HG03558 (cell line): ENCODE results near the gene WDR1.
A peak's percentile ranks its signal among the peaks of the same experiment; 100 is the strongest.

Source experiments
- ATAC-seq: cut with Tn5 transposase; IDR thresholded peaks from one replicate; pipeline ENCODE4 v1.9.1; 2021; ENCODE audit warnings: moderate number of reproducible peaks; ENCODE audit not compliant: unreplicated experiment; ENCODE audit errors: extremely low read depth

Gene WDR1

DNA sequence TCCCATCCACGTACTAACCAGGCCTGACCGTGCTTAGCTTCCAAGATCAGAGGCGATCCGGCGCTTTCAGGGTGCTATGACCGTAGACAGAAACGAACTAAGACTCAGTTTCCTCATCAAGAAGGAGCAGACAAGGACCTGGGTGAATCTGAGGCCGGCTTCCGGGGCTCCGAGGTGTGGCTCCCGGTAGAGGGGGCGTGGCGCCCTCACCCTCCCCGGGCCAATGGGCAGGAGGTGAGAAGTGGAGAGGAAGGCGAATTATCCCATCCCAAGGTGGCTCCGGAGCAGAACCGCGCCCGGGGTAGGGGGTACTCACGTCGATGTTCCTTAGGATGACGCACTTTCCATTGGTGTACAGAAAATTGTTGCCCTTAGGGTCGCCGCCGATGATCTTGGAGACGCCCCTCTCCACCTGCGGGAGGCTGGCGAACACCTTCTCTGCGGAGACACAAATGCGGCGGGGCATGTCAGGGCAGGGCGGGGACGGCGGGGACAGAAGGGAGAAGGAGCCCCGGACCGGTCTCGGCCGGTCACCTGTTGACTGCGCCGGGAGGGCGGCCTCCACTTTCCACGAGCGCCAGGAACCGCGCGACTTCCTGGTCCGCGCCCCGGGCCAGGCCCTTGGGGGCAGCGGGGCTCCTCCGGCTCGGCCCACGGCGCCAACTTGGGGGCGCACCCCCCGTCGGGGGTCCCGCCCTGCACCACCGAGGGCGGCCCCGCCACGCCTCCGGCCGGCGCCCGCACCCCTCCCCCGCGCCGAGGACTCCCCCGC, 616 bp downstream of the WDR1 start:
- peak; percentile 17 for ATAC-seq

GRCh38 chr4:10115271-10115796, 1.3 kb downstream of the WDR1 start:
- ATAC-seq: no peak

DNA sequence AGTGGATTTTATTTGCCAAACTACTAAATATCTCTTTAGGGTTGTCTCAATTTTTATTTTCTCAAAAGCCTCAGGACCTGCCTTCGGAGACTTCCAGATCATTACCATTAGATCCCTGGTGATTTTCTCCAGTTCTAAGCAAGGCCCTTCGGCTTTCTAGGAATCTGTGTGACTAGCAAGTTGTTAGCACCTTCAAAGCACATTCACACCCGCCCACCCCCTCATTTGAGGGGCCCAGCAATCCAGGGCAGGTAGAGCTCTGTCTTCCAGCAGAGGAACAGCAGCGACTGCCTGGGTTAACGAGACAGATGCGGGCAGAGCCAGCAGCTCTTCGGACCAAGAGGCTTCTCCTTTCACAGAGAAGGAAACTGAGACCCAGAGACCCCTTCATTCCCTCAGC, 2.0 kb downstream of the WDR1 start:
- no peak for ATAC-seq

DNA sequence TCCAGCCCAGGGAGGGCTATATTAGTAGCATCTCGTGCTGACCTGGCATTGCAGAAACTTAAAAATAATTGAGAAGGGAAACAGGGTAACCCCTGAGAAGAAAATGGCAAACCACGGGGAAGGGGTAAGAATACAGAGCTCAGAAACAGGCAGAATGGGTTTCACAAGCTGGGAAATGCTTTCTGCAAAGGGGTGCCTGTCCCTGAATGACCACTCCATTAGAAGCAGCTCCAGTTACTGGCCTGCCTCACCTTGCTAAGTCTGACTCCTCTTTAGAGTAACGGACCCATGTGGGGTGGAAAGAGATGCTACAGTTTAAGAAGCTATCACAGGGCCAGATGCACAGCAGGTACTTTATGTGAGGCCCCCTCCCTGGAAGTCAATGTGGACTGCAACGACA, 2.5 kb downstream of the WDR1 start:
- no peak for ATAC-seq

DNA sequence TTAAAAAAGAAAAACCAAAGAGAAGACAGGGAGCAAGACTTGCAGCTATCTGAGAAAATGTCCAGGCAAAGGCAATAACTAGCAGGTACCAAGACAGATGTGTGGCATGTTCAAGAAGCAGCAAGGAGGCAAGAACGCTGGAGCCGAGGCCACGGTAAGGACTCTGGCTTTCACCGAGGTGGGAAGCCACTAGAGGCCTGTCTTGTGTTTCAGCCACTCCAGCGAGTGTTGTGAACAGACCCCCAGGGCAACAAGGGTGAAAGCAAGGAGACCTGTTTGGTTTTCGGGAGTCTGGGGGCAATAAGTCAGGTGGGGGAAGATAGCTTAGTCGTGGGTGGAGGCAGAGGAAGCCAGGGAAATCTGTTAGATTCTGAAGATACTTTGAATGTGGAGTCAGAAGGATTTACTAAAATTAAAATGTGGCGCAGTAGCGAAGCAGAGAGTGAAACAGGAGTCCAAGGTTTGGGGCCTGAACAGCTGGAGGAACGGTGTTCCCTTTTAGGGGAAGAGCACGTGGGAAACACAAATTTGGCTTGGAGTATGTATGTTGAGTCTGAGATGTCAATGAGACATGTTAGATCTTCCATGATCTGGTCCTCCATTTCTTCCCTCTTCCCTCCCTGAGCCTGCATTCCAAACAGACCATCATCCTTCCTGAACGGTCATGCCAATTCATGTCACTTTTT, 3.1 kb downstream of the WDR1 start:
- ATAC-seq: no peak

GRCh38 chr4:10112658-10113284, 3.8 kb downstream of the WDR1 start:
- no peak for ATAC-seq

GRCh38 chr4:10111067-10111801, 5.4 kb downstream of the WDR1 start:
- no peak for ATAC-seq

GRCh38 chr4:10109995-10110670, 6.5 kb downstream of the WDR1 start:
- no peak for ATAC-seq

DNA sequence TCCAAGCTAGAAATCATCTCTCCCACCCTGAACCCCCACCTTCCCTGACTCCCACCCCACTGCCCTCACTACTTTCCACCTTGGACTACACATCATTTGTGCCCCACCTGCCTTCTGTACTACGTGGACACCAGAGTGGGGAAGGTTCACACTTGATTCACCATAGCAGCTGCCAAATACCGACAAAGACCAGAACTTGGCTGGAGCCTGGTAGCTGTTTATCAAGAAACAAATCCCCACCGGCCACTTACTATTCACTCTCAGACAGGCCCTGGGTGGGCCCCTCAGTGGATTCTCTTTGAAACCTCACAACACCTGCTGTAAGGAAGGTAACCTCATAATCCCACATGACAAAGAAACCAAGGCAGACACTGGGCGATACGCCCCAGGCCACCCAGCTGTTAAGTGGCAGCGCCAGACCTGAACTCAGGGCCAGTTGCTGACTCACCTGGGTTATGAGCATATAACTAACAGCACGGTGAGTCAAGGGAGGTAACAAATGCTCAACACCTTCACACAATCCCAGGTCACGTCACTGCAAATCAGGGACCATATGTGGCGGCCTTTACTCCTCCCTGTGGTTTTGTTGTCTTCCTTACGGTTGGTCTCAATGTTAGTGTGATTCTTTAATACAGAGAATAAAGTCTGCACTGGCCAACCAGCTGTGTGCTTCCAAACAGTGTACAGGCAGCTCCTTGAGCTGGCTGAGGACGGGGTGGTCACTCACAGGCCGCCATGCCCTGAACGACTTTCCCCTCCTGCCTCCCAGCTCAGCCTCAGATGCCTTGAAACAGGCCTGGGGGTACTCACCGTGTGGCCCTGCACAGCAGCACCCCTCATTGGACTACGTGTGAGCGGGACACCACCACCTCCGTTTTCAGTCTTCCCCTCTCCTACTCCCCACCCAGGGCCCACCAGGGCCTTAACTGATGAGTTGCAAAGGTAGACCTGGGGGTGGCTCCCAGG, 7.5 kb downstream of the WDR1 start:
- no peak for ATAC-seq

DNA sequence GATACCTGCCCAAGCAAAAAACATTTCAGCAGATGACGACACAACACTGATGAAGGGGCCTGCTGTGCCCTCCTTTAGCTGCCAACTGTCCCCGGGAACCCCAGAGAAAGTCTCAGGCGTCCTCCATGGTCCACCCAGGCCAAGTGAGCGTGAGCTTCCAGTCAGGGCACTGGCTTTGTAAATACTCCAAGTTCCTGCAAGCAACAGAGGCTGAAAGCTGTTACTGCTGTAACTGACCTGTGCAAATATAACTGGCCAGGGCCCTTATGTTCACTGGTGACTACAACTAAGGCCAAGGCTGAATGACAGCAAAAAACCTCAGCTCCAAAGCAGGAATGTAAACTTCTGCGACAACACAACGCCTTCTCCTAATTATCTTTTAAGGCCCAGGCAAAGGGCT, 8.2 kb downstream of the WDR1 start:
- no peak for ATAC-seq

DNA sequence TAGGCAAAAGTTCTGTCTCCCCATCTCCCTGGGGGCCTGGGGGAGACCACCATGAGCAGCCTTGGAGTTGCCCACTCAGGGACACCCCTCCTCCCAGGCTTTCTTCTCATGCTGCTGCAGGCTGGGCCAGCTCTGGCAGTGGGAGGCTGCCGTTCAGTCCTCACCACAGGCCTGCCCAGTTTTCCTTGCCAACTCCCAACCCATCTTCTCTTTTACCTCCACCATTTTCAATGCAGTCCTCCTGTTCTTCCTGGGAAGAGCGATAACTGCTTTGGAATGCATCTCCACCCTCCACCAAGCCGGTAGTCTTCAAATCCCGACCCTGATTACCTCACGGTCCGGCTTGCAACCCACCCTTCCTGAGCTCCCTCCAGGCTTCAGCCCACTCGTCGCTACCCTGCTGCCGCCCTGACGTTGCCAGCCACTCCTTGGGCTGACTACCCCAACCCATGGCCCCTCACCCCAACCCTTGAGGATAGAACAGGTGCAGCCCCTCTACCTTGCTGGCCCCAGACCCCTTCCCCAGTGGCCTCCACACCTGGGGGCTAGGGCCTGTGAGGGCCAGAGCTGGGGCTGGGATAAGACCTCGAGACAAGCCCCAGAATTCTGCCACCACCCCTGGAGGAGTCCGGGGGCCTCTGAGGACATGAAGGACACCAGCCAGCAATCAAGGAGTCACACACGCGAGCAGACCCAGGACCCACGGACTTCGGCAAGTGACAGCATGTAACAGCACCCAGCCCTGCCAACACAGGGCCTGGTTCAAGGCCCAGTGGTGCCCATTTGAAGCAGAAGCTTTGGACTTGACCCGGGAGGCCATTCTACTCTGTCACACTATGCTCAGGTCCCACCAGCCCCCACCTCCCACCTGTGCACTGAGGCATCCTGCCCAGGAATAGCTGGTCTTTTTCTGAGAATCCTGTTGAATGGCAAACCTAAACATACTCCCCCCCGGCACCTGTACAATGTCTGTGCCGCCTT, 9.2 kb downstream of the WDR1 start:
- no peak for ATAC-seq

- ATAC-seq: no peak
Measured at GRCh38 chr4:10106421-10107039, 10.1 kb downstream of the WDR1 start.

DNA sequence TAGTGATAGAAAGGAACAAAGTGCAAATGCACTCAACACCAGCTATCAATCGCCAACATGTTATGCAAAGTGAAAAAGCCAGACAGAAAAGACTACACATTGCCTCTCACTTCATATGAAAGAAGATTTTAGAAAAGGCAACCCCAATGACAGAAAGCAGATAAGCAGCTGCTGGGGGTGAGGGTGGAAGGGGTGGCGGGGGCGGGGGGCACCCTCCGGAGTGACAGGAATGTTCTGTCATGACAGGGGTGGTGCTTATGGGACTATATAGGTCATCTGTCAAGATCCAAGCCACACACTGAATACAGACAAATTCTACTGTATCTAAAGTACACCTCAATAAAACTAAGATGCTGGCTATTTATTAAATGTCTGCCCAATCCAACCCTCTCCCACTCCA, 10.7 kb downstream of the WDR1 start:
- no peak for ATAC-seq

DNA sequence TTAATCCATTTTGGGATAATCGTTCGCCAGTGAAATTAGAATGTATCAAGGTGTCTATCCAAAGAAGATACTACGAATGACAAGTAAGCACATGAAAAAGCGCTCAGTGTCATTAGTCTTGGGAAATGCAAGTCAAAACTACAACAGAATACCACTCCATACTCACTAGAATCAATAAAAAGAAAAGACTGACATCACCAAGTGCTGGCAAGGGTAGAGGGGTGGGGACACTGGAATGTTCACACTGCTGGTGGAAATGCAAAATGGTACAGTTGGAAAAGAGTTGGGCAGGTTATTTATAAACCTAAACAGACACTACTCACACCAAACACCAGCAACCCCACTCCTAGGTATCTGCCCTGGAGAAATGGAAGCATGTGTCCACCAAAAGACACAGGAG, 11.2 kb downstream of the WDR1 start:
- no peak for ATAC-seq

DNA sequence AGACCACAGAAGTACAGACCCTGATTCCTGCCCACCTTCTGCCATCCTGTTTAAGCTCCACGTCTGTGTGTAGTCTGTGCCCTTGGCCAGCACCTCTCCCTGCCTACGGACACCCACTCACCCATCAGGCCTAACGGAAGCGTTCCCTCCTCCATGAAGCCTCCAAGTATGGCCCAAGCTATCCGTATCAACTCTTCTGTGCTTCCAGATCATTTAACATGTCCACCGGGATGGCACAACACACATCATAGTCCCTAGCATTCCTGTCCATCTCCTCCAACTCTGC, 11.7 kb downstream of the WDR1 start:
- no peak for ATAC-seq

GRCh38 chr4:10104211-10104990, 12.2 kb downstream of the WDR1 start:
- no peak for ATAC-seq
